ENCODE results near the gene DHDDS.
"Not testable (repeated sequence)": the region's sequence is repeated elsewhere in the genome, so short reads cannot be mapped to it uniquely, and the experiment has no call there.

Gene DHDDS

GRCh38 chr1:26476958-26477357 is 44.8 kb downstream of the DHDDS start:
- peak overlapping the region; percentile 65 for H3K27ac Mint-ChIP-seq
- ATAC-seq (replicated peaks) = no peak
- H3K9me3 Mint-ChIP-seq = no peaks in the 10 kb centered on the region
- peaks cover 17 to 43% of the 10 kb centered on the region in 2 donors for H3K4me1 Mint-ChIP-seq
- H3K36me3 Mint-ChIP-seq = peaks cover 37 to 43% of the 10 kb centered on the region in 2 donors
- H3K27me3 Mint-ChIP-seq = no peaks in the 10 kb centered on the region
- no peak for DNase-seq
- no peak overlapping the region for H3K4me3 Mint-ChIP-seq

DNA sequence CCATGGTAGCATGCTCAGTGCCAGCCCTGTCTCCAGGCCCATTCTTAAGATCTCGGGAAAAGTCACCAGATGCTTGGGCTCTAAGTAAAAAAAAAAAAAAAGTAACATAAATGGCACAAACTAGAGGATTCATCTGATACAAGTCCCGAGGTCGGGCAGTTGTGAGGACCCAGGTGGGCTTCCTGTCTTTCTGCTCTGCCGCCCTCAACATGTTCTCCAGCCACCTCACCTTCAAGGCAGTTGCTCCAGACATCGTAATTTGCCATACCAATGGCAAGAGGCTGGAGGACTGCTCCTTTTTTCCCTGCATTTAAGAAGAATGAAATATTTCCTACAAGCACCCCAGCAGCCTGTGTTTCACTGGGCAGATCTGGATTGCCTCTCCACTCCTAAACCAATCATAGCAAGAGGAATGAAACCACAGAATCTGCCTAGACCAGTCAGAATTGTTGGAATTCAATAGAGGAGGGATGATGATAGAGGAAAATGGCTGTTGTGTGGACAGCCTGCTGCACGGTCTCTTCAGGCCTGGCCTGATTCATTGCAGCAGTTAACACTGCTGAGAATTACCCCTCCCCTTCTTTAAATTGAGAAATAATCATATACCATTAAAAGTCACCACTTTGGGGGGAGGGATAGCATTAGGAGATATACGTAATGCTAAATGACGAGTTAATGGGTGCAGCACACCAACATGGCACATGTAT is 45.5 kb downstream of the DHDDS start:
- H3K27me3 Mint-ChIP-seq = no peaks in the 10 kb centered on the region
- H3K4me1 Mint-ChIP-seq = peaks cover 17 to 41% of the 10 kb centered on the region in 2 donors
- H3K27ac Mint-ChIP-seq = peak overlapping the region; percentile 65
- H3K36me3 Mint-ChIP-seq = peaks cover 37 to 43% of the 10 kb centered on the region in 2 donors
- no peak for ATAC-seq (replicated peaks)
- H3K4me3 Mint-ChIP-seq = no peak overlapping the region
- no peak for DNase-seq
- H3K9me3 Mint-ChIP-seq = no peaks in the 10 kb centered on the region

GRCh38 chr1:26478159-26478558 is 46.0 kb downstream of the DHDDS start:
- Mint-ChIP-seq H3K27ac (no peak overlapping the region), H3K36me3 (peaks cover 35 to 41% of the 10 kb centered on the region in 2 donors)

DNA sequence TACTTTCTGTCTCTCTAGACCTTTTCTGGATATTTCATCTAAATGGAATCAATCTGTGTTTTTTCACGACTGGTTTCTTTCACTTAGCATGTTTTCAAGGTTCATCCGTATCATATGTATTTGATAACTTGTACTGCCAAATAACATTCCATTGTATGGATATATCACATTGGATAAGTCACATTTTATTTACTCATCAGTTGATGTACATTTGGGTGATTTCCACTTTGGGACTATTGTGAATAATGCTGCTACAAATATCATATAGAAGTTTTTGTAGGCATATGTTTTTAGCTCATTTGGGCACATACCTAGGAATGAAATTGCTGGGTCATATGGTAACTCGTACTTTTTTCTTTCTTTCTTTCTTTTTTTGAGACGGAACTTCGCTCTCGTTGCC is 46.9 kb downstream of the DHDDS start:
- Mint-ChIP-seq H3K36me3 (peaks cover 30 to 36% of the 10 kb centered on the region in 2 donors), H3K4me3 (no peak overlapping the region), H3K4me1 (peaks cover 21 to 38% of the 10 kb centered on the region in 2 donors), H3K27me3 (no peaks in the 10 kb centered on the region), H3K27ac (peak overlapping the region; percentile 52), H3K9me3 (no peaks in the 10 kb centered on the region)
- ATAC-seq (replicated peaks) (no peak), DNase-seq (no peak)

More at GRCh38 chr1:26478159-26478558, 46.0 kb downstream of the DHDDS start:
- DNase-seq (no peak), ATAC-seq (replicated peaks) (no peak)
- H3K9me3 Mint-ChIP-seq = no peaks in the 10 kb centered on the region
- peaks cover 21 to 45% of the 10 kb centered on the region in 2 donors for H3K4me1 Mint-ChIP-seq
- H3K27me3 Mint-ChIP-seq = no peaks in the 10 kb centered on the region
- no peak overlapping the region for H3K4me3 Mint-ChIP-seq

- Mint-ChIP-seq H3K36me3 (peaks cover 6 to 8% of the 10 kb centered on the region in 2 donors), H3K27me3 (no peaks in the 10 kb centered on the region), H3K4me3 (no peak overlapping the region), H3K27ac (peak overlapping the region; percentile 25), H3K4me1 (peaks cover 8 to 9% of the 10 kb centered on the region in 2 donors), H3K9me3 (no peaks in the 10 kb centered on the region)
- no peak for ATAC-seq (replicated peaks)
- no peak for DNase-seq
Observed at GRCh38 chr1:26482921-26483320, 50.8 kb downstream of the DHDDS start.

- ATAC-seq (replicated peaks) (no peak), DNase-seq (no peak)
- H3K9me3 Mint-ChIP-seq = no peaks in the 10 kb centered on the region
- H3K4me3 Mint-ChIP-seq = no peak overlapping the region
- H3K27ac Mint-ChIP-seq = no peak overlapping the region
- peaks cover 2 to 4% of the 10 kb centered on the region in 2 donors for H3K36me3 Mint-ChIP-seq
- H3K4me1 Mint-ChIP-seq = peaks cover 6 to 8% of the 10 kb centered on the region in 2 donors
- no peaks in the 10 kb centered on the region for H3K27me3 Mint-ChIP-seq
Observed at GRCh38 chr1:26483980-26484379, 51.9 kb downstream of the DHDDS start.

GRCh38 chr1:26490155-26490554 is 58.0 kb downstream of the DHDDS start:
- peaks cover 6 to 16% of the 10 kb centered on the region in 2 donors for H3K4me1 Mint-ChIP-seq
- H3K9me3 Mint-ChIP-seq = no peaks in the 10 kb centered on the region
- peaks cover 0 to 3% of the 10 kb centered on the region in 2 donors for H3K36me3 Mint-ChIP-seq
- H3K27me3 Mint-ChIP-seq = no peaks in the 10 kb centered on the region
- no peak overlapping the region for H3K4me3 Mint-ChIP-seq
- H3K27ac Mint-ChIP-seq = no peak overlapping the region
- ATAC-seq (replicated peaks) = no peak
- no peak for DNase-seq

DNA sequence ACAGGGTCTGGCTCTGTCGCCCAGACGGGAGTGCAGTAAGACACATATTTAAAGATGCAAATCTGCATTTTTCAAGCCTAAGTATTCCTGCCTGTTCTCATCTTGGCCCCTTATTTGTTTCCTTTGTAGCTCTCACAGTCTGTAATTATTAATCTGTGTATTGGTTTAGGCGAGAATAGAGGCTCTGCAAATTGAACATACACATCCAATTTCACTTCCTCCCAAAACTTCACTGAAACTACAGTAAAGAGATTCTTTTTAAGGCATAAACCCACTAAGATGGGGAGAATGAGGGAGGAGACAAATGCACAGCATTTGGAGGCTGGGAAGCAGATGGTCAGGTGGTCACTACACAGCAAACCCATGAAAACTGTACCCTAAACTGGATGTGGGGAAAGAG is 61.1 kb downstream of the DHDDS start:
- no peaks in the 10 kb centered on the region for H3K27me3 Mint-ChIP-seq
- no peaks in the 10 kb centered on the region for H3K9me3 Mint-ChIP-seq
- no peak for ATAC-seq (replicated peaks)
- H3K4me1 Mint-ChIP-seq = peaks cover 6 to 16% of the 10 kb centered on the region in 2 donors
- H3K27ac Mint-ChIP-seq = no peak overlapping the region
- no peak for DNase-seq
- no peak overlapping the region for H3K4me3 Mint-ChIP-seq
- H3K36me3 Mint-ChIP-seq = peaks cover 3 to 6% of the 10 kb centered on the region in 2 donors

GRCh38 chr1:26493938-26494337 is 61.8 kb downstream of the DHDDS start:
- peaks cover 3 to 7% of the 10 kb centered on the region in 2 donors for H3K36me3 Mint-ChIP-seq
- no peaks in the 10 kb centered on the region for H3K9me3 Mint-ChIP-seq
- no peak for ATAC-seq (replicated peaks)
- H3K4me3 Mint-ChIP-seq = no peak overlapping the region
- peak overlapping the region; percentile 81 for H3K27ac Mint-ChIP-seq
- H3K27me3 Mint-ChIP-seq = no peaks in the 10 kb centered on the region
- no peak for DNase-seq
- peaks cover 7 to 22% of the 10 kb centered on the region in 2 donors for H3K4me1 Mint-ChIP-seq

DNA sequence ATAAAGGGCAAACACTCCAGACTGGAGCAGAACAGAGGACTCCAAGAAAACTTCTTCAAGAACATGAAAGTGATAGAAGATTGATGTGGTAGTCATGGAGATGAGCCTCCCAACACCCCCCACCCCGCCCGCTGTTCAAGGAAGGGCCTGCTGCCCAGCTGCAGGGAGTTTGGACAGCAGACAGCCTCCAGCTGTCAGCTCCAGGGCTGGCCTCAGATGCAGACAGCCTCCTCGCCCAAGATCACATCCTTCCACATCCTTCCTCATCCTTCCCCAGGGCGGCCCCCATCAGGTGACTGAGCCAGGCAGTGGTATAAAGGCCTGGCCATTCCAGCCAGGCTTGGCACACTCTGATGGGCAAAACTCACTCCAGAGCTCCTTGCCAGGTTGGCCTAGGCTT is 64.7 kb downstream of the DHDDS start:
- Mint-ChIP-seq H3K4me3 (no peak overlapping the region), H3K27me3 (no peaks in the 10 kb centered on the region), H3K9me3 (no peaks in the 10 kb centered on the region), H3K27ac (no peak overlapping the region), H3K36me3 (peaks cover 3 to 9% of the 10 kb centered on the region in 2 donors), H3K4me1 (peaks cover 11 to 31% of the 10 kb centered on the region in 2 donors)
- ATAC-seq (replicated peaks) (no peak), DNase-seq (no peak)

DNA sequence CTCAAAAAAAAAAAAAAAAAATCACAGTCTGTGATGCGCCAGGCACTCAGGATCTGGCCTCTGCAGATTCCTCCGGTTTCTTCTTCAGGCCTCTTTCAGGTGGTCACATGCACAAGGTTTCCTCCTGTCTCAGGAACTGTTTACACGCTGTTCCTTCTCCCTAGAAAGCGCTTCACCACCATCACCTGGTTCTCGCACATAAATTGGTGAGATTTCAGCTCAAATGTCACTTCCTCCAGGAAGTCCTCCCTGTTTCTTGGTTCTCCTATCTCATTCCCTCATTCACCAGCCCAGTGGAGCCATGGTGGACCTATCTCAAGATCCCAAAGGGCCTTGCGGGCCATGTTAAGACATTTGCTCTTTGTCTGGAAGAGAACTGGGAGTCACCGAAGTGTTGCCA is 66.8 kb downstream of the DHDDS start:
- Mint-ChIP-seq H3K4me3 (no peak overlapping the region), H3K36me3 (peaks cover 3 to 7% of the 10 kb centered on the region in 2 donors), H3K27me3 (no peaks in the 10 kb centered on the region), H3K9me3 (no peaks in the 10 kb centered on the region), H3K27ac (no peak overlapping the region), H3K4me1 (peaks cover 5 to 22% of the 10 kb centered on the region in 2 donors)
- ATAC-seq (replicated peaks) = no peak
- DNase-seq = no peak

DNA sequence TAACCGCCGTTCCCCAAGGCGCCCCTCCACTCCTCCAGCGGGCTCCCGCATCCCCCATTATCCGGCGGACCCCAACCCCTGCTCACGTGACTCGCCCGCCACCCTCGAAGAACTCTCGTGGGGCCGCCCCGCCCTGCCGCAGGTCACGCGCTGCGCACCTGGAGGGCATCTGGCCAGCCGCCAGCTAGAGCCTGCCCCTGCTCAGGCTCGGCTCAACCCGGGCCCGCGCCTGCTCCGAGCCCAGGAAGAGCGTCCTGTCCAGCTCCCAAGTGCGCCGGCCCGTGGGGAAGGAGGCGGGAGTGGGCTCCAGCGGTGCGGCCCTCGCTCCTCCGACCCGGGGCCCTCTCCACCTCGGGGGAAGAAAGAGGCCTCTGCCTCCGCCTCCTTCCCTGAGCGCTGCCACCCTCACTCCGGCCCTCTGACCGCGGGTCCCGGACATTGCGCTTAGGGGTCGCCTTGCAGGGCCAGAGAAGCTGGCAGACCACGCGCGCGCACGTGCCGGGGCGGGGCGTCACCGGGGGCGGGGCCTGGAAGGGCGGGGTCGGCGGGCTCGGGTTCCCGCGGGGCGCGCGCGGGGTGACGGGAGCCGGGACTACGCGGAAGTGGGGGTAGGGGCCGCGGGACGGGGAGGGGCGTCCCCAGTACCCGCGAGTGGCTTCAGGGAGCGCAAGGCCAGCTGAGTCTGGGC is 68.5 kb downstream of the DHDDS start:
- no peaks in the 10 kb centered on the region for H3K27me3 Mint-ChIP-seq
- H3K4me1 Mint-ChIP-seq = peaks cover 5 to 22% of the 10 kb centered on the region in 2 donors
- peak overlapping the region; percentile 89 to 98 for H3K4me3 Mint-ChIP-seq
- peak; percentile 75 to 78 for ATAC-seq (replicated peaks)
- no peaks in the 10 kb centered on the region for H3K9me3 Mint-ChIP-seq
- peak overlapping the region; percentile 97 for H3K27ac Mint-ChIP-seq
- H3K36me3 Mint-ChIP-seq = peaks cover 3 to 6% of the 10 kb centered on the region in 2 donors
- peak; percentile 85 for DNase-seq

GRCh38 chr1:26510711-26511110 is 78.6 kb downstream of the DHDDS start:
- H3K4me1 Mint-ChIP-seq; H3K9me3 Mint-ChIP-seq; DNase-seq; ATAC-seq (replicated peaks); H3K27ac Mint-ChIP-seq; H3K36me3 Mint-ChIP-seq; H3K4me3 Mint-ChIP-seq; H3K27me3 Mint-ChIP-seq: not testable (repeated sequence)

- not testable (repeated sequence) for H3K27me3 Mint-ChIP-seq; ATAC-seq (replicated peaks)
Observed at GRCh38 chr1:26515836-26516235, 83.7 kb downstream of the DHDDS start.

More at GRCh38 chr1:26515836-26516235, 83.7 kb downstream of the DHDDS start:
- H3K4me1 Mint-ChIP-seq, H3K4me3 Mint-ChIP-seq, H3K27ac Mint-ChIP-seq, DNase-seq, H3K9me3 Mint-ChIP-seq, H3K36me3 Mint-ChIP-seq: not testable (repeated sequence)
